ENCODE results near the gene DUSP22.
"Not testable (repeated sequence)": the region's sequence is repeated elsewhere in the genome, so short reads cannot be mapped to it uniquely, and the experiment has no call there.

The DUSP22 gene

GRCh38 chr6:325161-325860 is 33.0 kb downstream of the DUSP22 start:
- not testable (repeated sequence) for DNase-seq

- not testable (repeated sequence) for DNase-seq
Measured at GRCh38 chr6:326066-326465, 33.8 kb downstream of the DUSP22 start.

DNA sequence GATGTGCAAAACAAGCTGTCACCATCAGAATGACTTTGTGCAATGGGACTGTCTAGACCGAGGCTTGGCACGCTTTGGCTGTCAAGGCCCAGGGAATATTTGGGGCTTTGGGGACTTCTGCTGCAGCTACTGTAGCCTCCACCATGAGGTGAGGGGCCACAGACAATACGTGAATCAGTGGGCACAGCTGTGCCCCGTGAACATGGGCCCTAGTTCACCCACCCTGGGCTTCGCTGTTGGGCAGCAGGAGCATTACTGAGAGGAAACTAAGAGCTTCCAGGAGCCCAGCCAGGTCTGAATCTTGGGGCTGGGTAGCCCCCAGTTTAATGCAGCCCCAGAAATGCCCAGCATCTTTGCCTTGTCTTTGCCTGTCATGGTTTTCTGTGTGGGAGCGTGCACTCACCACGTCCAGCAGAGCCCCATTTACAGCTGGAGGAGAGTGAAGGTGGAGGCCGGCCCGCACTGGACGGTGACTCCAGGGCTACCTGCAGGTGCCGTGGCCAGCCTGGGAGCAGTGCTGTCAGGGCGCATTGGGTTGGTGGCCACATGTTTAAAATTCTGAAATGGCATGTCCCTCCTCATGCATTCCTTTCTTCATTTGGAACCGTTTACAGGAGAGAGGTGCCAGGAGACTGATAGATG is 34.7 kb downstream of the DUSP22 start:
- no peak for DNase-seq

GRCh38 chr6:327538-328116 is 35.3 kb downstream of the DUSP22 start:
- no peak for DNase-seq

GRCh38 chr6:328136-328670 is 35.9 kb downstream of the DUSP22 start:
- DNase-seq, result no peak

- DNase-seq, result no peak
Measured at GRCh38 chr6:328924-329323, 36.6 kb downstream of the DUSP22 start.

DNA sequence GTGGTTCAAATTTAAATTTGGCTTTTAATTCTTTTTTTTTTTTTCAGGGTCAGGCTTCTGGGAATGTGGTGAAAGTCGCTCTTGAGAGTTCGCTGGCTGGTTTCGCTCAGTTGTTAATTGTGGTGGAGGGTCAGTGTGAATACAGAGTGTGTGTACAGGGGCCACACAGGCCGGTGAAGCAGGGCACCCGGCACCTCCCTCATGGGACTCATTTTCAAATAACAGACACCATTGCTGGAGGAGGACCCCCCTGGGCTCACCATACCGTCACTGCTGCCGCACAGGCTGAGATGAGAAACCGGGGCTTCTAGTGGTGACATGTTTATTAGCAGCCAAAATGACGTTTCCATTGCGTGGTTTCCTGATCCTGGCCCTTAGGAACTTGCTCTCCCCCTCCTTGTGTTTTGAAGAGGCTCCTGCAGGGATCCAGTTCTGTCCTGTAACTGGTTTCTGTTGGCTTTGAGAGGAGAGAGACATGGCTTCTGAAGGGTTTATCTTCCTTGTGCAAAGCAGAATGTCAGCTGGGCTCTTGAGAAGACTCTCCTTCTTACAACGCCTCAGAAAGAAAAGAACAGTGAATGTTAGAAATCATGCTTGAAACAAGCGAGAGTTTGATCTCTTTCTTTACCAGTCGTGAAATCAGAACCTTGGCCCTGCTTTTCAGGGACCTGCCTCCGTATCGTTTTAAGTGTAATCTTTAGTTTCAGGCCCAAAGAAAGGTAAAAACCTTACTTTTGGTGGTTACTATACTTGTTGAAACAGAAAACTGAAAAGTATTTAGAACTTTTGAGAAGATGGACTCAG is 37.8 kb downstream of the DUSP22 start:
- DNase-seq, result no peak

DNA sequence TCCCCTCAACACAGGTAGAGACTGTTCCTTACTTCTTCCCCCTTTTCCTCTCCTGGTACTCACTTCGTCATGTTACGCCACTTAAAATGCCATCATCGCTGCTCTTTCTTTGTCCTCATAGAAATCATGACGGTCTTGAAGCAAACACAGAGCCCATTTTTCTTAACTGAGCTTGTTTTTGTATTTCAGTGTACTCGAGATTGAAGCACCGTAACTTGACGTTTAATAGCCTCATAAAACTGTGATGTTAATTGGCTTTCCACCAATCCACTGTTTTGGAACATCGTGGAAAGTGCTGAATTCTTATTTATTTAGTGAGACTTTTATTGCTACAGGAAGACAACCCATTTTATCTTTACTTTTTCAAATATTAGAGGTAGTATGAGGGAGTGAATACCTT is 38.7 kb downstream of the DUSP22 start:
- DNase-seq, result no peak

- no peak for DNase-seq
Measured at GRCh38 chr6:331622-332521, 39.6 kb downstream of the DUSP22 start.

DNA sequence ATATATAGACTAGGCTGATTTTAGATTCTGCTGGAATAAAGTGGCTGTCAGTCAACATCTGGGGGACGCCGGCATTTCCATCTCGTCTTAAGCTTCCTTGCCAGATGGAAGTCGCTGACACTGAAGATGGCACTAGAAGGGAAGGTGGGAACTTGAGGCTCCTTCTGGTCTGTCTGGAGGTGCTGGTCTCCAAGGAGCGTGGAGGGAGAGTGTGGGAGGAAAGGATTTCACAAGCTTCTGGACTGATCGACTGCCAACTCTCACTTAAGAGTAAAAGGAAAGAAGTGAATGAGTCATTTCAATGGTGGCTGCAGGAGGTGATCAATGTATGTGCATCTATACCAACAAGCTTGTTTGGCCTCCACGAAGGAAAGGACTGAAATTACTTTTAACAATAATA is 40.4 kb downstream of the DUSP22 start:
- no peak for DNase-seq

DNA sequence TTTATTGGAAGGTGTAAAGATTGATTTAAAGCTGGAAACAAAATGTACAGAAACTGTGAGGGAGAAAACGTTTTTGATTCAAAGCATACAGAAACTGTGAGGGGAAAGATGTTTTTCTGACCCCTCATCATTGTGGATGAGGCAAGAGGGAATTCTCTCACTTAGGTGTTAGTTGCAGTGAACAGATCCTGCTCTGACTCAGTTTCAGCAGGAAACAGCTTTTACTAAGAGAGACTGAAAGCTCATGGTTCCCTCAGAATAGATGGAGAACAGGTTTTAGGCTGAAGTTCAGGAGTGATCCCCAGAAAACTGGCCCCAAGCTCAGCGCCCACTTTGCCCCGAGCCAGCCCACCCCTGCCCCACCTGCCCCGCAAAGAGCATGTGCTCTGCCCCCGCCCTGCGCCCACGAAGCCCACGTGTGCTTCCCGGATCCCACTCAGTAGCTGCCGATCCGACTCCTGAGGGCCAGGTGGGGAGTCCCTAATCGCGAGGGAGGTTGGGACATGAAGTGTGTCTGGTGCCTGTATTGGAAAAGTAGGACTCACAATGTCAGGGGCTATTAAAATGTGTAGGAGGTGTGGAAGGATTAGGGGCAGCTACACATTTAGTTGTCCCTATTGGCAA is 41.2 kb downstream of the DUSP22 start:
- no peak for DNase-seq

DNA sequence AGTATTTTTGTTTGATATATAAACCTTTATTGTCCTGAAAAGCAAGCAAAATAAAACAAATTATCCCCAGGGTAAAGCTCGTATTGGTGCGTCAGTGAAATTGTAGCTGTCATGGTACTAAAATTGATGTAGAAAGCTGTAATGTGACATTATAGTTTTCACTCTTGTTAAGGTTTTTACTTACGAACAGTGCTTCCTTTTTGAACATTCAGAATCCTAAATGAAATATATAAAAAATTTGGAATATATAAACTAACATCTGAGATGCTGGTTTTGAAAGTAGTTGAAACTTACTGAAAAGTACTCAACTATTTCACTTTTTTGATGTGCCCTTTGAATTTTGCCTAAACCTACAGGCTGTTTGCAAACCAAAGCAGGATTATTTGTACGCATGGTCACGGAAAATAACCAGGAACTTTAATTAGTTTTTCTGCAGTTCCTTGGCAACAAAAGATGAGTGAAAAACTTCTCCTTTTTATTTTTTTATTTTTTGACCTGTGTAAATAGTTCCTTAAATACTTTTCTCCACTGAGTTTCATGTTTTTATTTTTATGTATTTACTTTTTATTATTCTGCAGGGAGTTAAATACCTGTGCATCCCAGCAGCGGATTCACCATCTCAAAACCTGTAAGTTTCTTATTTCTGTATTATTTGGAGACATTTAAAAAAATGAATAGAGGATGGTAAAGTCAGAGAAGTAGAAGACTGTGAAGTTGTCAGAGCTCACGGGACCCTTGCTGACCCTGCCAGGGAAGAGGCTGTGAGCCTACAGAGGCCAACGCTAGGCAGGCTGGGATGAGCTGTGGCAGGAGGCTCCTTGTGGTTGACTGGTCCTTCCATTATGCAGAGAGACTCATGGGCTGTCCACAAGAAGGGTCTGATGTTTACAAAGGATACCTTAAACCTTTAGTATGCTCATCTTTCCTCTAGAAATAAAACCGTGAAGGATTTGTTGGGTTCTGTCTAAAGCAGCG is 42.5 kb downstream of the DUSP22 start:
- DNase-seq, result no peak

DNA sequence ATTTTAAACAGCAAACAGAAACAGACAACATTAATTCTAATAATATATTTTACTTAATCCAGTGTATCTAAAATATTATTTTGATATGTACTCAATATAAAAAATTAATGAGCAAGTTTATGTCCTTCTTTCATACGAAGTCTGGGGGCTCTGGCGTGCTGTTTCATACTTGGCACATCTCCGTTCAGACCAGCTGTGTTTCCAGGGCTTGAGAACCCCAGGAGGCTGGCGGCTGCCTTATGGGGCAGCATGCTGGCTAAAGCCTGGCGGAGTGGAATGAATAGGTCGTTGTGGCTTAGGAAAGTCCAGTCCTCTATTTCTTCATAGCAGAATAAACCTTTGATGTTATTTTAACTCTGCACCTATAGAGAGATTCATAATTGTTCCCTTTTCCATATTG is 43.3 kb downstream of the DUSP22 start:
- DNase-seq, result no peak

GRCh38 chr6:336159-337114 is 44.1 kb downstream of the DUSP22 start:
- no peak for DNase-seq

- DNase-seq, result no peak
Measured at GRCh38 chr6:337805-338368, 45.6 kb downstream of the DUSP22 start.

GRCh38 chr6:338815-339262 is 46.6 kb downstream of the DUSP22 start:
- DNase-seq, result no peak

DNA sequence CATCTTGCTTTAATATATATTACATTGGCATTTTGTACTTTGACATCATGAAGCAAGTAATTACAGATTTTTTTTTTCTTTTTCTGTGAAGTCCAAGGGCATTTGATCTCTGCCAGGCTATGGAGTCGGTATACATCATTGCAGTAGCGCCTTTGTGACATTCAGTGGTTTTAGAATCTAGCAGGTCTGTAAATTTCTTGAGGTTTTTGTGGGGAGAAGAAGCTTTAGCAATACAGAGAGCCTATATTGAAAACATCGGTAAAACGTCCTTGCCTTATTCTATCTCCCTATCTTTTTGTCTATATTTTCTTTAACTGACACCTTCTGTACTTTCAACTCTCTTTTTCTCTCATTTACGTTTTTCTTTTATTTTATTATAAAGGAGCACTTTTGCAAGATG is 47.2 kb downstream of the DUSP22 start:
- no peak for DNase-seq

DNA sequence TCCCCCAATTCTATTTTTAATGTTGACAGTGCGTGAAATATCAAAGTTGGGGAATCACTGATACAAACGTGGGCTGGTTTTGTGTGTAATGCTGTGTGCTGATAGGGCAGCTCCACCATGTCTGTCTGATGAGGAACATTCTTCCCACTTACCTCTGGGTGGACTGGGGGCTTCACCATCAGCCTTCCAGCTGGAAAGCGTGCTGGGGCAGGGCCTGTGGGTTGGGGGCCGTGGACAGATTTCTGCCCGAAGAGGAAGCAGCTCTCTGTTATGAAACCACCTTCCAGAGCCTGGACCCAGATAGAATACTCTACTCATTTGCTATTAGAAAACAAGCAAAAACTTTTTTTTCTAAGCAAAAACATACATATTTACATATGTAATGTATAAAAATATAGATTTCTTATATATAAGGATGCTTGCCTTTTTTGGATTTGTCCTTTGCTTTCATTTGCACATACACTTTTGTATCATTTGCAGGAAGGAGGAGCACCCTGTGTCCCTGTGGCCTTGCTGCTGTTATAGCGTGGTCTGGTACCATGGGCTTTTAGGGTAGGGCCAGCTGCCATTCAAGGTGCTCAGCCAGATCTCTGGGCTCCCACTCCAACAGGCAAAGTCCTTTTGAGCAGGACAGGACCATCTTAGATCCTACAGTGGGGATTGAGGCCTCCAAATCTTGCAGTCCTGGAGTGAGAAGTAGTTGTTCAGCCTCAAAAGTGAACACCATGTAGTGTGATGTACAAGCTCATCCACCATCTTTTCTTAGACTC is 48.1 kb downstream of the DUSP22 start:
- DNase-seq, result no peak

Measured in NCI-H1048 (cell line).